Fibroblast of mammary gland (primary cell): ENCODE measurements around the gene TAF1.
A peak's percentile ranks its signal among the peaks of the same experiment; 100 is the strongest.
"Not testable (repeated sequence)": the region's sequence is repeated elsewhere in the genome, so short reads cannot be mapped to it uniquely, and the experiment has no call there.

Experiments used
- DNase-seq: peaks from one replicate; pipeline ENCODE4 v3.0.0-alpha.2; 2010; ENCODE audit warnings: low read depth
- H3K4me3 ChIP-seq: 2 replicates; pipeline ENCODE4 v1.5.1; 2011; ENCODE audit warnings: low read depth, mild to moderate bottlenecking, low read length, moderate library complexity; ENCODE audit not compliant: control insufficient read depth
- CTCF ChIP-seq: conservative IDR thresholded peaks from 2 replicates; pipeline ENCODE4 v1.5.1; 2011; ENCODE audit warnings: low read depth, low read length, inconsistent platforms; ENCODE audit not compliant: control insufficient read depth, insufficient read depth

Gene TAF1

GRCh38 chrX:71365875-71366673 is at the start of gene TAF1:
TSS of gene TAF1 (plus strand) at chrX:71366357. CDS start at chrX:71366375, 18 bp downstream.
- peak within 1 kb of the TSS; percentile 76 for H3K4me3 ChIP-seq
- no peak for TF ChIP-seq CTCF
- DNase-seq, result peak; percentile 97

GRCh38 chrX:71316959-71317358 is 49.2 kb upstream of the TAF1 start:
- H3K4me3 ChIP-seq, DNase-seq: not testable (repeated sequence)

GRCh38 chrX:71320126-71320525 is 46.0 kb upstream of the TAF1 start:
- no peak overlapping the region for H3K4me3 ChIP-seq
- TF ChIP-seq CTCF, result no peak
- no peak for DNase-seq

GRCh38 chrX:71321731-71322130 is 44.4 kb upstream of the TAF1 start:
- no peak for TF ChIP-seq CTCF
- DNase-seq, result no peak

GRCh38 chrX:71324452-71324851 is 41.7 kb upstream of the TAF1 start:
- not testable (repeated sequence) for H3K4me3 ChIP-seq, DNase-seq

More at GRCh38 chrX:71321731-71322130, 44.4 kb upstream of the TAF1 start:
- no peak overlapping the region for H3K4me3 ChIP-seq

GRCh38 chrX:71326394-71326793 is 39.8 kb upstream of the TAF1 start:
- no peak for DNase-seq
- TF ChIP-seq CTCF, result no peak
- H3K4me3 ChIP-seq, result no peak overlapping the region

- not testable (repeated sequence) for DNase-seq, H3K4me3 ChIP-seq
Measured at GRCh38 chrX:71349151-71349665, 16.9 kb upstream of the TAF1 start.

GRCh38 chrX:71349867-71350266 is 16.3 kb upstream of the TAF1 start:
- H3K4me3 ChIP-seq, DNase-seq: not testable (repeated sequence)

GRCh38 chrX:71352439-71352838 is 13.7 kb upstream of the TAF1 start:
- not testable (repeated sequence) for DNase-seq, H3K4me3 ChIP-seq
